B cell (primary cell): ENCODE measurements around the gene GOLGA6B.

Experiments
- EZH2 ChIP-seq: IDR thresholded peaks from 2 replicates; pipeline ENCODE4 v1.6.1; 2012; ENCODE audit warnings: borderline replicate concordance, low read depth, mild to moderate bottlenecking, moderate library complexity, low read length; ENCODE audit not compliant: insufficient read depth, poor library complexity, severe bottlenecking
- TF ChIP-seq, protein P1 (sequence below): fragments of 200-600 bp; IDR thresholded peaks from one replicate; pipeline ENCODE4 v1.8.0; 2022; ENCODE audit warnings: antibody characterized with exemption, mild to moderate bottlenecking

DNA sequence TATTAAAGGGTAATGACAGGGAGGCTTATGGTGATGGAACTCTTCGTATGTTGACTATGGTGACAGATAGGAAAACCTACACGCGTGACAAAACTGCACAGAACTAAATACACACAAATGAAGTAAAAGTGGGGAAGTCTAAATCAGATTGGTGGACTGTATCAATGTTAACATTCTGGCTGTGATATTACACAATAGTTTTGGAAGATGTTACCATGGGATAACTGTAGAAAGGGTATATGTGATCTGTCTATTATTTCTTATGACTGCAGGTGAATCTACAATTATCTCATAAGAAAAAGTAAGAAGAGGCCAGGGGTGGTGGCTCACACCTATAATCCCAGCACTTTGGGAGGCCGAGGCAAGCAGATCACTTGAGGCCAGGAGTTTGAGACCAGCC, 22.3 kb downstream of the GOLGA6B start:
- TF ChIP-seq, protein P1, sequence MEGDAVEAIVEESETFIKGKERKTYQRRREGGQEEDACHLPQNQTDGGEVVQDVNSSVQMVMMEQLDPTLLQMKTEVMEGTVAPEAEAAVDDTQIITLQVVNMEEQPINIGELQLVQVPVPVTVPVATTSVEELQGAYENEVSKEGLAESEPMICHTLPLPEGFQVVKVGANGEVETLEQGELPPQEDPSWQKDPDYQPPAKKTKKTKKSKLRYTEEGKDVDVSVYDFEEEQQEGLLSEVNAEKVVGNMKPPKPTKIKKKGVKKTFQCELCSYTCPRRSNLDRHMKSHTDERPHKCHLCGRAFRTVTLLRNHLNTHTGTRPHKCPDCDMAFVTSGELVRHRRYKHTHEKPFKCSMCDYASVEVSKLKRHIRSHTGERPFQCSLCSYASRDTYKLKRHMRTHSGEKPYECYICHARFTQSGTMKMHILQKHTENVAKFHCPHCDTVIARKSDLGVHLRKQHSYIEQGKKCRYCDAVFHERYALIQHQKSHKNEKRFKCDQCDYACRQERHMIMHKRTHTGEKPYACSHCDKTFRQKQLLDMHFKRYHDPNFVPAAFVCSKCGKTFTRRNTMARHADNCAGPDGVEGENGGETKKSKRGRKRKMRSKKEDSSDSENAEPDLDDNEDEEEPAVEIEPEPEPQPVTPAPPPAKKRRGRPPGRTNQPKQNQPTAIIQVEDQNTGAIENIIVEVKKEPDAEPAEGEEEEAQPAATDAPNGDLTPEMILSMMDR: no peak
- TF ChIP-seq EZH2: no peak
